Endothelial cell of umbilical vein (primary cell): ENCODE data around the gene SPIRE1. TPM values are rescaled to one million over a fixed set of nuclear protein-coding genes. Genes with fewer than 3 reads are reported as not detected.

Experiments
- BruUV-seq: library from RNA; stranded (reverse); fragments of 400-500 nt; replicated peaks from 2 replicates; lab custom pipeline; 2021; lab: Mats Ljungman, UMichigan
- CTCF ChIA-PET: fragments of 300-600, 350-600 bp; sonication (Branson Sonifier 250); formaldehyde crosslinking; loops from one replicate; lab custom pipeline; 2021; ENCODE audit warnings: antibody characterized with exemption, inconsistent platforms; lab: Charles Lee
- POLR2A ChIA-PET: fragments of 300-600, 350-600 bp; sonication (Branson Sonifier 250); formaldehyde crosslinking; loops from one replicate; lab custom pipeline; 2021; ENCODE audit warnings: antibody characterized with exemption, inconsistent platforms; lab: Charles Lee
- DNase-seq: peaks from one replicate; pipeline ENCODE4 v3.0.0-alpha.2; 2011; ENCODE audit warnings: low read depth, low spot score
- FAIRE-seq: peaks from 2 replicates; lab custom pipeline; 2011; peaks lifted over from hg19 to GRCh38; lab: Jason Lieb, UNC
- H2AFZ ChIP-seq: 2 replicates; pipeline ENCODE4 v1.6.0; 2012; ENCODE audit warnings: low read depth, low read length, control low read depth, inconsistent platforms
- H3K27ac ChIP-seq: 2 replicates; pipeline ENCODE4 v1.5.1; 2011; ENCODE audit warnings: low read depth, mild to moderate bottlenecking, control low read depth, low read length, moderate library complexity; ENCODE audit not compliant: insufficient read depth
- H3K27me3 ChIP-seq, 2 experiments: 2 replicates each; pipeline versions ENCODE4 v1.6.0 to v1.6.1; 2011; ENCODE audit warnings: low read length in 2 of 2, mixed read lengths in 1 of 2; ENCODE audit not compliant: control insufficient read depth in 2 of 2, insufficient read depth in 2 of 2
- H3K36me3 ChIP-seq, 2 experiments: 2 replicates in 1 of 2; 3 replicates in 1 of 2; pipeline ENCODE4 v1.5.1; 2011; ENCODE audit warnings: low read length in 2 of 2, mild to moderate bottlenecking in 1 of 2, moderate library complexity in 1 of 2; ENCODE audit not compliant: control insufficient read depth in 2 of 2, insufficient read depth in 2 of 2; ENCODE audit errors: extremely low read depth in 1 of 2
- H3K4me1 ChIP-seq: 3 replicates; pipeline ENCODE4 v1.5.1; 2011; ENCODE audit warnings: mild to moderate bottlenecking, low read length; ENCODE audit not compliant: control insufficient read depth, insufficient read depth; ENCODE audit errors: extremely low read depth
- H3K4me2 ChIP-seq: 2 replicates; pipeline ENCODE4 v1.6.1; 2011; ENCODE audit warnings: low read length, control low read depth, mixed read lengths; ENCODE audit not compliant: insufficient read depth
- H3K4me3 ChIP-seq, 3 experiments: fragments of 200-600 bp in 1 of 3; sonication (generic), shearing (Covaris generic) in 1 of 3; replicated peaks in 1 of 3; 2 replicates each; pipeline ENCODE4 v1.5.1; 2011 to 2016; ENCODE audit warnings: control low read depth in 3 of 3, low read length in 3 of 3, mild to moderate bottlenecking in 2 of 3, inconsistent platforms in 1 of 3, low read depth in 1 of 3, moderate library complexity in 1 of 3; ENCODE audit not compliant: insufficient read depth in 1 of 3
- H3K79me2 ChIP-seq: 2 replicates; pipeline ENCODE4 v1.6.0; 2012; ENCODE audit warnings: low read length, inconsistent platforms; ENCODE audit not compliant: control insufficient read depth, insufficient read depth
- H3K9ac ChIP-seq: replicated peaks from 2 replicates; pipeline ENCODE3; 2011; ENCODE audit warnings: low read length, control low read depth; ENCODE audit not compliant: insufficient read depth; ENCODE audit errors: extremely low read depth
- H3K9me1 ChIP-seq: replicated peaks from 3 replicates; pipeline ENCODE4 v1.6.0; 2011; ENCODE audit warnings: mild to moderate bottlenecking, low read length; ENCODE audit not compliant: control insufficient read depth, insufficient read depth; ENCODE audit errors: extremely low read depth
- H3K9me3 ChIP-seq: replicated peaks from 2 replicates; pipeline ENCODE4 v1.5.1; 2012; ENCODE audit warnings: low read length, inconsistent platforms; ENCODE audit not compliant: control insufficient read depth, insufficient read depth
- H4K20me1 ChIP-seq: replicated peaks from 2 replicates; pipeline ENCODE3; 2011; ENCODE audit warnings: mild to moderate bottlenecking, low read length; ENCODE audit not compliant: control insufficient read depth, insufficient read depth; ENCODE audit errors: extremely low read depth
- CTCF ChIP-seq, 2 donors: IDR thresholded peaks; 1 replicate in 1 of 2; 2 replicates in 1 of 2; pipeline ENCODE4 v1.5.1; 2011; ENCODE audit warnings: low read length in 2 of 2, mild to moderate bottlenecking in 2 of 2, moderate library complexity in 2 of 2, control low read depth in 1 of 2, inconsistent platforms in 1 of 2, low read depth in 1 of 2; ENCODE audit not compliant: insufficient read depth in 1 of 2; ENCODE audit errors: extremely low read depth in 1 of 2
- EZH2 ChIP-seq: IDR thresholded peaks from 2 replicates; pipeline ENCODE4 v1.6.1; 2012; ENCODE audit warnings: borderline replicate concordance, low read depth, mild to moderate bottlenecking, moderate library complexity, low read length, inconsistent platforms; ENCODE audit not compliant: severe bottlenecking
- FOS ChIP-seq: IDR thresholded peaks from 2 replicates; pipeline ENCODE4 v1.6.1; 2011; ENCODE audit warnings: mild to moderate bottlenecking, low read length, moderate library complexity, borderline replicate concordance; ENCODE audit not compliant: insufficient read depth
- GATA2 ChIP-seq: IDR thresholded peaks from 2 replicates; pipeline ENCODE4 v1.7.0; 2011; ENCODE audit warnings: low read depth, mild to moderate bottlenecking, moderate library complexity, mixed read lengths, low read length; ENCODE audit not compliant: insufficient read length, insufficient read depth
- JUN ChIP-seq: IDR thresholded peaks from 2 replicates; pipeline ENCODE4 v1.6.1; 2011; ENCODE audit warnings: borderline replicate concordance, low read depth; ENCODE audit not compliant: insufficient read length, insufficient read depth
- MAX ChIP-seq: IDR thresholded peaks from 2 replicates; pipeline ENCODE4 v1.6.1; 2011; ENCODE audit not compliant: insufficient read depth, insufficient read length
- MYC ChIP-seq: IDR thresholded peaks from one replicate; pipeline ENCODE4 v1.6.1; 2011; ENCODE audit warnings: mild to moderate bottlenecking, low read depth, low read length
- POLR2A ChIP-seq: IDR thresholded peaks from 2 replicates; pipeline ENCODE4 v1.6.1; 2012; ENCODE audit warnings: low read depth, mild to moderate bottlenecking, control low read depth, low read length
- POLR2AphosphoS5 ChIP-seq: IDR thresholded peaks from 2 replicates; pipeline ENCODE4 v1.6.1; 2012; ENCODE audit warnings: low read depth, mild to moderate bottlenecking, control low read depth, low read length, moderate library complexity; ENCODE audit not compliant: insufficient read depth
- dilution Hi-C: fragments of 300-500 bp; cut with MboI; formaldehyde crosslinking; loops from one replicate; pipeline ENCODE4 v1.15.0; 2019; ENCODE audit warnings: low sequenced_read_pairs; ENCODE audit not compliant: extremely low pct_ligation_motif_present
- intact Hi-C: fragments of 100-400 bp; cut with micrococcal nuclease; formaldehyde crosslinking; loops from one replicate; pipeline ENCODE4 v1.10.0; 2022
- polyA plus RNA-seq, 4 experiments: library from polyadenylated mRNA; depleted of rRNA in 3 of 4; stranded (reverse) in 3 of 4; unstranded in 1 of 4; fragments of >200 nt; gene quantifications; 2 replicates each; pipeline versions ENCODE4 v1.2.1 to v1.2.3, GENCODE V29; 2011 to 2012; ENCODE audit warnings: missing spikeins in 1 of 4
- total RNA-seq: library from RNA; stranded (reverse); gene quantifications from 2 replicates; pipeline ENCODE4 v1.2.3, GENCODE V29; 2021

Gene SPIRE1
- total and polyA plus RNA-seq, 2 donors (not counting 3 experiments of a cell fraction or from before 2014, with no cell fraction given) = 13.1 to 44.0 TPM

DNA sequence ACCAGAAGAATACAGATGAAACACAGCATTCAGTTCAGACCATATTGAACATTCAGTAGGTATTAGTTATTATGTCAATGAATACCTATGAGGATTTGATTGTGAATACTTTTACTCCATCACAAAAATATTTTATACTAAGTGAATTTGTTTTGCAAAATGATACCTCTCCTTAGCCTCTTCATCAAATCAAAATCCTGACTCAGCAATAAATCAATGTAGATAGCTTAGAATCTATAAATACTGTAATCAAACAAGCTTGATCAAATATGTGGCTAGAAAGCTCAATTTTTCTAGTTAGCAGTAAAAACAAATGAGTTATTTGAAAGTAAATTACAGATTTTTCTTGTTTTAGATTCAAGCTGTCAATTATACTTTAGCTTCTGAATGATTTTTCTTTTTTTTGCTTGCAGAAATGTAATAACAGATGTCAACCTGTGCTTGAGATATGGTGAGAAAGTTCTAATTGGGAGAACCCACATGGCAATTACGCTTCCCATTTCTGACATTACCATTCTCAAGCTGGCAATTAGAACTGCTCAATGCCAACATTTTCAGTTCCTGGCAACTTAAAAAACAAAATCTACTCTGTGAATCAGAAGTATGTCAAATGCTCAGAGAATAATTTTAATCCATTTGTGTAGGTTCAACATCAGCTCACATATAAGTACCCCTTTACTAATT, 140.6 kb downstream of the SPIRE1 start:
- dilution Hi-C loops (no loop called here), intact Hi-C loops (no loop called here)
- Histone ChIP-seq H3K9ac (no peak overlapping the region), H3K27ac (no peak overlapping the region), H3K4me2 (no peak overlapping the region), H2AFZ (no peak overlapping the region), H3K36me3 (no peaks in the 10 kb centered on the region), H3K9me3 (no peaks in the 10 kb centered on the region), H3K4me3 (no peak overlapping the region), H3K27me3 (no peaks in the 10 kb centered on the region), H3K4me1 (peaks cover 15% of the 10 kb centered on the region), H4K20me1 (no peaks in the 10 kb centered on the region), H3K9me1 (no peaks in the 10 kb centered on the region), H3K79me2 (peaks cover 37% of the 10 kb centered on the region)
- no peak for FAIRE-seq
- CTCF ChIA-PET = interaction anchor here (1.3 kb wide), 1 partner anchor 38 kb away, joined by 3 read pairs; no protein-coding TSS in a partner anchor
- BruUV-seq = no TSS peak
- no peak for DNase-seq
- POLR2A ChIA-PET = no interaction called here
- TF ChIP-seq GATA2 = no peak
- TF ChIP-seq MAX = no peak
- TF ChIP-seq JUN = no peak
- no peak for TF ChIP-seq CTCF (IDR thresholded peaks at IDR 0.05; ENCODE audit: extremely low read depth in 1 of 2, insufficient read depth in 1 of 2, low read depth in 1 of 2, low read length in 2 of 2)
- no peak for TF ChIP-seq MYC
- TF ChIP-seq POLR2A = no peak
- no peak for TF ChIP-seq FOS
- TF ChIP-seq EZH2 = no peak
- TF ChIP-seq POLR2AphosphoS5 = no peak
